Stomach smooth muscle (tissue), 2 donors: ENCODE results near the gene MALRD1.
A peak's percentile ranks its signal among the peaks of the same experiment; 100 is the strongest.

Experiments used
- H3K27ac ChIP-seq: one replicate; pipeline ENCODE4 v1.7.0; 2013; ENCODE audit warnings: mild to moderate bottlenecking, low read length, inconsistent platforms
- H3K27me3 ChIP-seq, 2 donors: one replicate each; pipeline ENCODE4 v1.7.0; 2013; ENCODE audit warnings: low read length in 2 of 2; ENCODE audit not compliant: insufficient read depth in 2 of 2, control insufficient read depth in 1 of 2
- H3K36me3 ChIP-seq, 2 donors: one replicate each; pipeline ENCODE4 v1.7.0; 2013; ENCODE audit warnings: low read length in 2 of 2; ENCODE audit not compliant: control insufficient read depth in 2 of 2, insufficient read depth in 2 of 2
- H3K4me1 ChIP-seq: one replicate; pipeline ENCODE4 v1.7.0; 2013; ENCODE audit warnings: low read length; ENCODE audit not compliant: control insufficient read depth, insufficient read depth
- H3K4me3 ChIP-seq, 2 donors: one replicate each; pipeline ENCODE4 v1.7.0; 2013; ENCODE audit warnings: low read length in 2 of 2
- H3K9ac ChIP-seq, 2 donors: one replicate each; pipeline ENCODE4 v1.7.0; 2013; ENCODE audit warnings: low read length in 2 of 2, mild to moderate bottlenecking in 1 of 2
- H3K9me3 ChIP-seq, 2 donors: one replicate each; pipeline ENCODE4 v1.7.0; 2013; ENCODE audit warnings: low read length in 2 of 2; ENCODE audit not compliant: control insufficient read depth in 2 of 2
- donor health status: healthy.
- donor health status: Pancreatic carcinoma.

The MALRD1 gene

DNA sequence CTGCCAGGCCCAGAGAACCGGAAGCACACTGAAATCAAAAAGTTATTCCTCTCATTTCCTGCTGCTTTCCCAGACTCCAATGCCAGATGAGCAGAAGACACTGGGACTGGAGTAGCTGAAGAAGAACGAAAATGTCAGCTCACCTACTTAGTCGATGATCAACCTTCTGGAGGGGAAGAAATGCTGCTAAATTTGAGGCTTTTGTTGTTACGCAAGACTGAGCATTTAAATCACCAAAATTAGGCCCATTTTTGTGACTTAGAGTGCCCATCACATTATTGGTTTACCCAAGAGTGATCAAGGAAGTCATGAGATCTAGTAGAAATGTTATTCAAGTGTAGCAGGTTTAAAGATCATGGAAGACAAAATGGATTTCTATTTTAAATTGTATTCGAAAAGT lies 585.6 kb downstream of the MALRD1 start:
- peaks cover 7% of the 10 kb centered on the region for H3K4me1 ChIP-seq
- no peak overlapping the region for H3K9ac ChIP-seq
- no peaks in the 10 kb centered on the region for H3K9me3 ChIP-seq
- H3K27me3 ChIP-seq, result no peaks in the 10 kb centered on the region
- H3K36me3 ChIP-seq, result no peaks in the 10 kb centered on the region
- no peak overlapping the region for H3K27ac ChIP-seq
- H3K4me3 ChIP-seq, result no peak overlapping the region

DNA sequence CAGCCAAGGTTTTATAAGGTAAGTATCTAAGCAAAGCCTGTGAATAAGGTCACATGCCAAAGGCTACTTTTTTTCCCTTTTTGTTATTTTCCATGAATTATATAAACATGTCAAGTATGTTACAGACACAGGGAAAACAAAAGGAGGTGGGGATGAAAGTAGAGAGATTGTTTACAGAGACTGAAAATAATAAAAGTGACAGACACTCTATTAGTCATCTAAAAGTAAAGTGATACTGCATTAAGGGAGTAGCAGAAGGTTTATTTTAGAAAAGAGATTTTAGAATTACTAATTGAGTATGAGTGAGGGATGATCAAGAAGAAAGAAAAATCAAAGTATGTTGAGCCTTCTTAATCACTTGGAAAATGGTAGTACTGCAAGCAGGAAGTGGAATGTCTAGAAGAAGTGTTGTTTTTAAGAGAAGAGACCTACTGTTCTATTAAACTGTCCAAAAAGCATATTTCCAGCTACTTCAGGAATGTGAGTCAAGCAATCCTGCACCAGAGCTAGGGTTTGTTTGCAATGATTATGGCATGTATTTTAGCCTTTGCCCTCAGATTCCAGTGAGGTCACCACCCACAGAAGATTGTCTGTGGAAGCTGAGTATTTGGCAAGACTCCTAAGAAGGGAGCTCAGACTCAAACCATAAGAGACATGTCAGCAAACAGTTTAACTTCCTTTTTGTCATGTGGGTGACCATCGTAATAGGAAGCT lies 589.7 kb downstream of the MALRD1 start:
- Histone ChIP-seq H3K27ac (no peak overlapping the region), H3K36me3 (no peaks in the 10 kb centered on the region), H3K4me1 (peaks cover 7% of the 10 kb centered on the region), H3K9ac (no peak overlapping the region), H3K9me3 (no peaks in the 10 kb centered on the region), H3K27me3 (no peaks in the 10 kb centered on the region), H3K4me3 (peak overlapping the region; percentile 18 to 40)

DNA sequence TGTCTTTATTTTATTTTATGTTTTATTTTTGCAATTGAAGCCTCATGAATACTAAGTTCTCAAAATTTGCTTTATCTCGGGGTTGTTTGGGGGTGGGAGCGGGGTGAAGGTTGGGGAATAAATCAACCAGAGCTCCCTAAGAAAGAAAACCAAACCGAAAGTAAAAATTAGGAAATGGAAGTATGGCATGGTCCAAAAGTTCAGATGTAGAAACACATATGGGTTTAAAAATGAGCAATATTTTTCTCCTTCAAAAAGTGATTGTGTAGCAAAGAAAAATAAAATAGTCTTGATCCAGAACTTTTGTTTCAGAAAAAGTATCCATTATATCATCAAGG lies 590.3 kb downstream of the MALRD1 start:
- H3K27me3 ChIP-seq, result no peaks in the 10 kb centered on the region
- H3K9ac ChIP-seq, result no peak overlapping the region
- H3K9me3 ChIP-seq, result no peaks in the 10 kb centered on the region
- H3K27ac ChIP-seq, result no peak overlapping the region
- H3K4me3 ChIP-seq, result peak overlapping the region; percentile 18 to 40
- H3K36me3 ChIP-seq, result no peaks in the 10 kb centered on the region
- H3K4me1 ChIP-seq, result peaks cover 7% of the 10 kb centered on the region

DNA sequence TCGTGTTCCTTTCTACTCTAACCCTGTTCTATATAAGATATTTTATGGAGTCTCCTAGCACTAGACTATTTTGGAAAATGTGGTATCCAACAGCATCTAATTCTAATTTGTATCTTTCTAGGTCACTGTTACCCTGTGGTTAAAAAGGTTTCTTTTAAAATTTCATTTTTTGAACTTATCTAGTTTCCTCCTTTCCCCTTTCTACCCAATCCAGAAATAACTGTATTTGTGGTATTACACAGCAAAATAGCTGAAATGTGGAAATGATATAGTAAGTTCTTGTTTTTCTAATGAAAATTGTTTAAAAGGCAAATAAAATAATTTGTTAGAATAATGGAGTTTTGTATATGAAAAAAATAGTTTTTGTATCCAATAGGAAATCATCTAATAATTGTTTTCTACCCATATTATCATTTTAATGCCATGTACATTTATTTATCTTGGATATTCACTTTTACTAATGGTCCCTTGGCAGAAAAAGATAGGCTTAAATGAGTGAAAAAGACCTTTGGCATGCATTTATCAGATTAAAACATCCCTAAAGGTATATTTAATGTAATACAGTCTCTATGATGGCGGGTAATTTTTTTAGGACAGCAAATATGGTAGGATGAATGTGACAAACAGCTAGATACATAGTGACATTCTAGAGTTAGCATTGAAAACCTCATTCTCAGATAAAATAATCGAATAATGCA lies 592.1 kb downstream of the MALRD1 start:
- H3K9ac ChIP-seq, result no peak overlapping the region
- H3K4me1 ChIP-seq, result peaks cover 7% of the 10 kb centered on the region
- no peaks in the 10 kb centered on the region for H3K9me3 ChIP-seq
- H3K27ac ChIP-seq, result no peak overlapping the region
- no peaks in the 10 kb centered on the region for H3K36me3 ChIP-seq
- H3K4me3 ChIP-seq, result no peak overlapping the region
- H3K27me3 ChIP-seq, result no peaks in the 10 kb centered on the region

DNA sequence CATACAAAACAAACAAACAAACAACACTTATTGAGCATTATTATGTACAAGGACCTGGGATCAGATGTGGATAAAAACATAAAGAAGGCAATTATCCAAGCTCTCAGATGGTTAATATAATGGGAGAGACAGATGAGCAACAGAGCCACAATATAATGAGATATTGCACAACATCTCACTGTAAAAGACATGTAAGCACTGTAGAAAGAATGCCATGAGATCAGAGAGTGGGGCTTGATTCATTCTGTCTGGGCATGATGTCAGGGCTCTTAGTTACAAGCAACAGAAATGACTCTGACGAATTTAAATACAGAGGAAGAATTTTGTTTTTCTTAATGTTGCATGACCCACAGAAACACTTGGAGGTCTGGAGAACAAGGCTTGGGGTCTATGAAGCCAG lies 602.9 kb downstream of the MALRD1 start:
- Histone ChIP-seq H3K4me1 (no peaks in the 10 kb centered on the region), H3K4me3 (no peak overlapping the region), H3K27me3 (no peaks in the 10 kb centered on the region), H3K36me3 (no peaks in the 10 kb centered on the region), H3K9ac (no peak overlapping the region), H3K27ac (no peak overlapping the region), H3K9me3 (no peaks in the 10 kb centered on the region)

DNA sequence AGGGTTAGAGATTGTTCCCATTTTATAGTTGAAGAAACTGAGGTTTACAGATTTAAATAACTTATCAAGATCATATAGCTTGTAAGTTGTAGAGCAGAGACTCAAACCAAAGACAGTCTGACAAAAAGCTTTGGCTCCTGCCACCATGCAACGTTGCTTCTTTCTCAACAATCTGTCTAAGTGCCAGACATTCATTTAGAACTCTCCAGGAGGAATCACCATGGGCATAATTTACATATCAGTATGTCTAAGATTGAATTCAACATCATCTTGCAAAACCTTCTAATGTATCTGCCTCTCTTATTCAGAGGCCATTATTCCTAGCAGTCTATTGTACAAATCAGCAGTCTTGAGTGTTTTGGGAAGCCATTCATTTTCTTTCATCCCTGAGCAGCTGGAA lies 604.1 kb downstream of the MALRD1 start:
- no peaks in the 10 kb centered on the region for H3K9me3 ChIP-seq
- H3K4me1 ChIP-seq, result no peaks in the 10 kb centered on the region
- no peak overlapping the region for H3K9ac ChIP-seq
- H3K27me3 ChIP-seq, result no peaks in the 10 kb centered on the region
- H3K36me3 ChIP-seq, result no peaks in the 10 kb centered on the region
- H3K4me3 ChIP-seq, result no peak overlapping the region
- no peak overlapping the region for H3K27ac ChIP-seq

DNA sequence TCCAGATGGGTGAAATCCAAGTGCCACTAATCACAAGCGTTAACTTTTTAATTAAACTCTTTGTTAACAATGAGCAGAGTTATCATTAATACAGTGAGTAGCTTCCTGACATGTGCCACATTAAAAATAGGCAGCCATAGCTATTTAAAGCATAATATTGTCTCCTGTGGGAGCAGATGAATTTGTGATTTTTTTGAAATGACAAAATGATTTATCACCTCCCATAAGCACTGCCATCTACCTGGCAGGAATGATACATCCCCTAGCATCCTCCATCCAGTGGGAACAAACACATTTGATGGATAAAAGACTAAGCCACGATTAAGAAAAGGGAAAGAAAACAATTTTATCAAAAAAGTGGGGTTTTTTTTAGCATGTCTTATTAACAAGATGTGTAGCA lies 605.3 kb downstream of the MALRD1 start:
- Histone ChIP-seq H3K4me1 (no peaks in the 10 kb centered on the region), H3K4me3 (no peak overlapping the region), H3K27ac (no peak overlapping the region), H3K9ac (no peak overlapping the region), H3K9me3 (no peaks in the 10 kb centered on the region), H3K36me3 (no peaks in the 10 kb centered on the region), H3K27me3 (no peaks in the 10 kb centered on the region)

DNA sequence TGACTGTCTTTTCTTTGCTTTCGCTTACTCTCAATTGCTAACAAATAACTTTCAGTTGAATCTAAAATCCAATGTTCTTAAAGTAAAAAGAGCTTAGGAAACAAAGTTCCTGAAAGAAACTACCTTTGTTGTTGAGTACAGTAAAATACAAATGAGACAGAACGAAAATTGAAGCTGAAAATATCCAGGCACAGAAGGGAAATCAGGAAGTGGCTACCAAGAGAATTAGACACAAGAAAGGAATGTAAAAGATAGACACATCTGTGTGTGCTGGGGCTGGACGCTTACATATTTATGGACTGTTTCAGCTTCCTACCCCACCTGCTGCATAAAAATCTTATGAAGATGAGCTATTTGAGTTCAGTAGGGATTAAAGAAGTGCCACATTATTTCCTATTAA lies 606.0 kb downstream of the MALRD1 start:
- Histone ChIP-seq H3K27ac (no peak overlapping the region), H3K9ac (no peak overlapping the region), H3K4me1 (no peaks in the 10 kb centered on the region), H3K4me3 (no peak overlapping the region), H3K36me3 (no peaks in the 10 kb centered on the region), H3K27me3 (no peaks in the 10 kb centered on the region), H3K9me3 (no peaks in the 10 kb centered on the region)

DNA sequence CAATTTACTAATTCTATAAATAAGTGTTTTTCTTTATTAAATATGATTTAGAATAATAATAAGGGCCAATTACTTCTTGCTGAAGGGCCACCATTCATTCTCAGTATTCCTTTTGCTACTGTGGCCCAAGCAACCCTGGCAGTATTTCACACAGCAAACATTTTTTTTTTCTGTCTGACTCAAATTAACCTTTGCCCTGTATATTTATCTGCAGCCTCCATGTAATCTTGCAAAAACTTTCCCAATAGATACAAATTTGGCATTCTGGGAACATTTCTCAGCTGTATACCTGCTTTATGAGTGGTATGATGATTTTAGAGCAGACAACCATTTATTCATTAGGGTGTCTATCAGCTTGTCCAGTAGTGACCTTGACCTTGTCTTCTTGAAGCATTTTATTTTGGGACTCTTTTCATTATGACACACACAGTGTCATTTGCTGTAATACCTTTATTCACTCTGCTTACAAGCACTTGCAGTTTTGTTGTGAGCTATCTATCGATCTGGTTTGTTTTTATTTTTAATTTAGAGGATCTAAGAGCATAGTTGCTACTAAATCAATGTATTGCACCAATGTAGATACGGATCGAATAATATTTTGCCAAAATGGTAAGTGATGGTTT lies 607.9 kb downstream of the MALRD1 start:
- Histone ChIP-seq H3K4me1 (no peaks in the 10 kb centered on the region), H3K27ac (no peak overlapping the region), H3K4me3 (no peak overlapping the region), H3K27me3 (no peaks in the 10 kb centered on the region), H3K9me3 (no peaks in the 10 kb centered on the region), H3K9ac (no peak overlapping the region), H3K36me3 (no peaks in the 10 kb centered on the region)

DNA sequence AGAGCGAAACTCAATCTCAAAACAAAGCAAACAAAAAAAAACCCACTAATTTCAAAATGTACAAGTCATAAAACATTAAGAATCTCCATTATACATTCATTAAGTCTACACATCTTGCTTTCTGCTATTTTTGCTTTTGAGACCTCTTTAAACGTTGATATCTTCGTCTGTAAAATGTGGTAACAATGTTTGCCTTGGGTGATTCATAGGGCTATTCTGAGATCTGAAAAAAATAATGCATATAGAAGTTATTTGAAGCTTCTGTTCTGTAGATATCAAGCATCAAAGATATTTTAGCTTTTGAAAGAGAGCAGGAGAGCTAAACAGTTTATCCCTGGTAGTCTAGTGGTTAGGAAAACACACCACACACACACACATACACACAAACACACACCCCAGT lies 609.5 kb downstream of the MALRD1 start:
- no peak overlapping the region for H3K9ac ChIP-seq
- H3K9me3 ChIP-seq, result no peaks in the 10 kb centered on the region
- no peak overlapping the region for H3K27ac ChIP-seq
- no peaks in the 10 kb centered on the region for H3K36me3 ChIP-seq
- H3K4me3 ChIP-seq, result no peak overlapping the region
- H3K4me1 ChIP-seq, result no peaks in the 10 kb centered on the region
- no peaks in the 10 kb centered on the region for H3K27me3 ChIP-seq

DNA sequence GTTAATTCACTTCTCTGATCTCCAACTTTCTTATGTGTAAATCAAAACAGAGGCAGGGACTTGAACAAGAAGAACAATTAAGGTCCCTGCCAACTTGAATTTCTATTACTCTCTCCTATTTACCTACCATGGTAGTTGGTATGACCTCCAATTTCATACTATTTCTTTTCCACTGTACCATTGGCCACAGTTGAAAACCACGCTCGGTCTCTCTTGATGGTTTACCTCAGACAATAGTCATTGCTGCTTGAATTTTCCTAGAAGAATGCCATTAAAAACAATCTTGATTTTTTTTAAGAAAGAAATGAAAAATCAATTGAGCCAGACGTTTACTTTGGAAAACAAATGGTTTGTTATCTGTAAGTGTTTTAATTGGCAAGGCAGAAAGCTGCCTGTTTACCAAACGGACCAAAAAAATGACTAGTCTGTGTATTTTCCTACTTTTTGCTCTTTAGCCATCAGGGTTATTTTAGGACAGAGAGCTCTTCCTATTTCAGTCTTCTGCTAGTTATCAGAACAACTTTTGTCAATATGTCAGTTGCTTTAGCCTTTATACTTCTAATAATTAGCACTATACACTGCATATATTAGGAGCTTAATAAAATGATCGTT lies 610.1 kb downstream of the MALRD1 start:
- no peak overlapping the region for H3K4me3 ChIP-seq
- H3K27me3 ChIP-seq, result no peaks in the 10 kb centered on the region
- H3K9me3 ChIP-seq, result no peaks in the 10 kb centered on the region
- H3K4me1 ChIP-seq, result no peaks in the 10 kb centered on the region
- no peaks in the 10 kb centered on the region for H3K36me3 ChIP-seq
- H3K9ac ChIP-seq, result no peak overlapping the region
- H3K27ac ChIP-seq, result no peak overlapping the region
